Measurements from ENCODE around the gene SPCS1.

The SPCS1 gene

GRCh38 chr3:52693071-52693470 lies 12.8 kb upstream of the SPCS1 start:
- H3K4me3 ChIP-seq (ENCODE audit: low read depth, low read length): no peak overlapping the region
- DNase-seq (ENCODE audit: low read depth): no peak

DNA sequence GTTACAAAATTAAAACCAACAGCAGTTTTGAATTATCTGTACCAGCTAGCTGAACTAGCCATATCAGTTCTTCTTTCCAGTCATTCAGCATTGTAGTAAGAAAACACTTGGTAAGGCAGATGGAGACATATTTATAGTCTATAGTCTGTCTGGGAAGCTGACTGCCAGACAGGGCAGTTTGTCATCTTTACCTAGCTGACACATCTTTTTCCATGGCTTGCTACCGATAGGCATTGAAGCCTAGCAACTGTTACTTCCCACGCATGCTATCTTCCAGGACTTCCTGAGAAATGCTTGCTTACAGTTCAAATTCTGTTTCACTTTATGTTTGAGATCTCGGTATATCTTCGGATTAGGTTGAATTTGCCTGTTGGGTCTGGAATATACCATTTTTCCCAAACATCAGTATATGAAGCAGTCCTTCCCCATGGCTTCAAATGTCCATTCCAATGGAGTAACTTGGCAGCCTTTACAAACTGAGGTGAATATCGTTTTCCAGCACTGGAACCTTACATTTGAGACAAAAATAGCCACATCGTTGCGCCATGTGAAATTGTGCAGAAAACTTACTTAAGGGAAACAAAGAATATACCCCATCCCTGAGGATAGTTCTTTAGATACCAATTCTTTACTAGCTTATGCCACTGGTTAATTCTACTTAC lies 11.2 kb upstream of the SPCS1 start:
- TF ChIP-seq CTCF (conservative IDR thresholded peaks at IDR 0.05; ENCODE audit: low read depth, low read length): no peak
- DNase-seq (ENCODE audit: low read depth): no peak

More at GRCh38 chr3:52693071-52693470, 12.8 kb upstream of the SPCS1 start:
- TF ChIP-seq CTCF (conservative IDR thresholded peaks at IDR 0.05; ENCODE audit: low read depth, low read length): no peak

GRCh38 chr3:52695798-52696671 lies 9.9 kb upstream of the SPCS1 start:
- no peak overlapping the region for H3K4me3 ChIP-seq (ENCODE audit: low read depth, low read length)
- DNase-seq (ENCODE audit: low read depth): no peak
- no peak for TF ChIP-seq CTCF (conservative IDR thresholded peaks at IDR 0.05; ENCODE audit: low read depth, low read length)

More for the DNA sequence above, 11.2 kb upstream of the SPCS1 start:
- H3K4me3 ChIP-seq (ENCODE audit: low read depth, low read length): no peak overlapping the region

DNA sequence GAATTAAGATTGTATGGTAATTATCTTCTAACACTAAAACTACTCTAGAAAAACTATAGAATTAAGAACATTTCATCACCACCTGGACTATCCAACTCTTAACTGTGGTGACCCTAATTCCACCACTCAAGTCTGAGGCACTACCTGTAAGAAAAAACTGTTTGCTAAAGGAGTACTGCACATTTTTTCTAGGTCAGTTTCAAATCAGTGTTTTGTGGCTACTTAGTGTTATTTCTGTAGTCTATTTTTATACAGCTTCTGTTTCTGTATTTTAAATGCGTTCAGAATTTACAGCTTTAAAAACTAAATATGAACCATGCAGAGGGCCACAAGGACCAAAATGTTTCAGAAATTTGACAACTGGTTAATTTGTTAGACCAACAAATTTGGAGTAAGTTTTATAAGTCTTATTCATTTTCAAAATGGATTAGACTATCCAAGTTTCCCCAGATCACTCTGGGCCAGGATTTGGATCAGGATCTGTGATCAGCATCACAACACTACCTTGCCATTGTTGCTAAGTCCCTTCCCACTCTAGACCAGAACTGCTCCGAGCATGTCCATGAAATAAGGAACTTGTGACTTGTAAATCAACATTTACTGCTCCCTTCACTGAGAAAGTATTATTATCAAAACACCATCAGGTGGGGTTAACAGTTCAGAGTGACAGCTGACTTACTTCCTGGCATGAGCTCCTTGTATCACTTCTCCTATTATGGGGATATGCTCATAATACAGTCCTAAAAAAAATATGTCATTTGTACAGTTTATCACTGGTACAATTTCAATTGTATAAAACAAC lies 8.9 kb upstream of the SPCS1 start:
- DNase-seq (ENCODE audit: low read depth): no peak
- TF ChIP-seq CTCF (conservative IDR thresholded peaks at IDR 0.05; ENCODE audit: low read depth, low read length): no peak
- no peak overlapping the region for H3K4me3 ChIP-seq (ENCODE audit: low read depth, low read length)

DNA sequence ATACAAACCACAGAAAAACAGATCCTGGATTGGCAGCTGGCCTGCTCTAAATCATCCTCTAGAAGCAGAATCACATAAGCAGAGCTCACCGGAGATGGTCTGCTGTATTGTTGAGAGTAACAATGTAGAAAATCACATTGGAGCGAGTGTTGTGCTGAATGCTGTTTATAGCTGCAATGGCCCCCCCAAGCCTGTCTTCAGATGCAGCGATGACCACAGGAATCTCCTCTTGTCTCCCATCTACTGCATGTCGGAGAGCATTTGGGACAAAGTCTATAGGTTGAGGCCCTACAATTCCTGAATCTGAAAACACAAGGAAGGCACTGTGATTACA lies 8.3 kb upstream of the SPCS1 start:
- no peak for DNase-seq (ENCODE audit: low read depth)
- no peak for TF ChIP-seq CTCF (conservative IDR thresholded peaks at IDR 0.05; ENCODE audit: low read depth, low read length)
- H3K4me3 ChIP-seq (ENCODE audit: low read depth, low read length): no peak overlapping the region

- no peak for DNase-seq (ENCODE audit: low read depth)
- no peak for TF ChIP-seq CTCF (conservative IDR thresholded peaks at IDR 0.05; ENCODE audit: low read depth, low read length)
- H3K4me3 ChIP-seq (ENCODE audit: low read depth, low read length): no peak overlapping the region
Observed at GRCh38 chr3:52703341-52703740, 2.6 kb upstream of the SPCS1 start.

All from choroid plexus epithelial cell (primary cell).